CD4-positive, alpha-beta T cell treated with Interferon gamma for 1 hour (primary cell): ENCODE data around the gene TATDN2.

Experiments used
- DNase-seq: peaks from one replicate; pipeline ENCODE4 v3.0.0-alpha.2; 2020

Gene TATDN2, protein sequence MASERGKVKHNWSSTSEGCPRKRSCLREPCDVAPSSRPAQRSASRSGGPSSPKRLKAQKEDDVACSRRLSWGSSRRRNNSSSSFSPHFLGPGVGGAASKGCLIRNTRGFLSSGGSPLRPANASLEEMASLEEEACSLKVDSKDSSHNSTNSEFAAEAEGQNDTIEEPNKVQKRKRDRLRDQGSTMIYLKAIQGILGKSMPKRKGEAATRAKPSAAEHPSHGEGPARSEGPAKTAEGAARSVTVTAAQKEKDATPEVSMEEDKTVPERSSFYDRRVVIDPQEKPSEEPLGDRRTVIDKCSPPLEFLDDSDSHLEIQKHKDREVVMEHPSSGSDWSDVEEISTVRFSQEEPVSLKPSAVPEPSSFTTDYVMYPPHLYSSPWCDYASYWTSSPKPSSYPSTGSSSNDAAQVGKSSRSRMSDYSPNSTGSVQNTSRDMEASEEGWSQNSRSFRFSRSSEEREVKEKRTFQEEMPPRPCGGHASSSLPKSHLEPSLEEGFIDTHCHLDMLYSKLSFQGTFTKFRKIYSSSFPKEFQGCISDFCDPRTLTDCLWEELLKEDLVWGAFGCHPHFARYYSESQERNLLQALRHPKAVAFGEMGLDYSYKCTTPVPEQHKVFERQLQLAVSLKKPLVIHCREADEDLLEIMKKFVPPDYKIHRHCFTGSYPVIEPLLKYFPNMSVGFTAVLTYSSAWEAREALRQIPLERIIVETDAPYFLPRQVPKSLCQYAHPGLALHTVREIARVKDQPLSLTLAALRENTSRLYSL

DNA sequence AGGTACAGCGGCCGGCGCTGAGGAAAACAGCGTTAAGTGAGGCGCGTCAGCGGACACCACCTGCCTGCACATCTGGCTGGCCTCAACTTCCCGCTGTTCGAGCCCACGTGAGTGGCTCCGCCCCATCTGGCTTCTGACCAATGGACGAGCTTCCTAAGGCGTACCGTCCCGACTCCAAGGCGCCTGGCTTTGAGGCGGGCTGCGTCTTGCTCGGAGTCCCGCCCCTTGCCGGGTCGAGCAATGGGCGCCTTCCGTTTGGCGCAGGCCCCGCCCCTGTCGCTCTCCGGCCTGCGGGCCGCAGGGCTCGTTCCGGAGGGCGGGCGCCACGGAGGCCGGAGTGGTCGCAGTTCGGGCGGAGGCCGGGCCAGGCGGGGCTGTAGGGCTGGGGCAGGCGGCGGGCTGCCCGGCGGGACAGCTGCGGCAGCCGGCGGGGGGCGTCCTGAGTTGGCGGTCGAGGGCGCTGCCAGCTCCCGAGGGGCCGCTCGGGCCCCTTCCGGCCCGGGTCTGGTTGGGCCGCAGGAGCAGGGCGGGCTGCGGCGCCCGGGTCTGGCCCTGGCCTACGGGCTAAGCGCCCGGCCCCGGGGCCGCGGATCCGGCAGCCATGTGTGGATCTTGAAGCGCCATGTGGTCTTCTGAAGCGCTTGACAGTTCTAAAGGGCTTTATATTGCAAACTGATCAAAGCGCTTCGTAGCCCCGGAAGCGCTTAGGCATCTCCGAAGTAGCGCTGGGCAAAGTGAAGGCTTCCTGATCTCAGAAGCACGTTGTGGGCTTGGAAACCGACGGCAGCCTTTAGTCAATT is at the start of gene TATDN2:
Gene TATDN2 (plus strand): TSS at position 276 of the 800 bp plus-strand sequence. CDS start 742 bp downstream, outside the sequence.
- DNase-seq = peak; percentile 95

DNA sequence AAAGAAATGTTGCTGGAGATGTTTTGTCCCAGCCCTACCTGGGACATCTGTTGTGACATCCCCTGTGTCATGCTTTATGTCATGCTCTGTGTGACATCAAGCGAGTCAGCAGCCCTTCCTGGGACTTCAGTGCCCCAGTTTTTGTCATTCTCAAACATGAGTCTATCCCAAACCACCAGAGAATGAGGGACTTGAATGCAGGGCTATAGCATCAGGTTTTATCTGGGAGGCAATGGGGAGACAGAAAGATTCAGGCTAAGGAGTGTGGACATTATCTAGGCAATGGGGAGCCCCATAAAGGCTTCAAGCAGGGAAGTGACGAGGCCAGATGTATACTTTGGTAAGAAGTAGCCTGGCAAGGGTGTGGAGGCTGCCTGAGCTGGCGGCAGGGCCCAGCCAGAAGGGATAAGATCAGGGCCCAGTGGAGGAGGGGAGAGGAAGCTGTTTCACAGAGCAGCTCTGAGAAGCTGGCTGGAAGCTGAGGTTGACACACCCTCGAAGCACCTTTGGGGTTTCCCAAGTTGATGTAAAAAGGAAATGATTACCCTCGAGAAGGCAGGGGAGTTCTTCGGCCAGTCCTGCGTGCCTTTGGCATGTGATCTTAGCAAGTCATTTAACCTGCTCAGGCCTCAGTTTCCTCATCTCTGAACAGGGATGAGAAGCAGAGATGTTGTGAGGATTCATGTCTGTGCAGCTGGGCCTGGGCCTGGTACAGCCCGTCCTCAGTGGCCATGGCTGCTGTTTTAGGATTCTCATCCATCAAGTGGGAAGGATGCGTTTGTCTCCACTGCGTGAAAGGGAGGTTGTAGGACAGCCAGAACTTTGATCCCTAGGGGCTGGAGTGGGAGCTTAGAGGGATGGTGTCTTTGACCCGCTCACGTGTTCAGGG is 49.3 kb upstream of the TATDN2 start:
- peak; percentile 87 for DNase-seq

DNA sequence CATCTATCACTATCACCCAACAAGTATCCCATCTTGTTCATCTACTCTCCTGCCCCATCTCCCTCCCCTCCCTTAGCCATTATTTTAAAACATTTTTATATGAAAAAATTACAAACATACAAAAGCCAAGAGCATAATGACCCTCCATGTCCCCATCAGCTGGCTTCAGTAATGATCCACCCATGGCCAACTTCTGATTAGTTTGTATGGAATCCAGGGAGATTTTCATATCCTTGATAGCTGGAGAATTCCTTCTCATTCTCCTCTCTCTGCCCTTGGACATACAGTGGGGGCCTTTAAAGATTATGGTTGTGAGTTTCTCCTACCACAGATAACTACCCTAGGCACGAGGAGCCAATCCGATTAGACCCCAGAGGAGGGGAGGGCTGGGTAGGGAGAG is 43.3 kb upstream of the TATDN2 start:
- DNase-seq = no peak

DNA sequence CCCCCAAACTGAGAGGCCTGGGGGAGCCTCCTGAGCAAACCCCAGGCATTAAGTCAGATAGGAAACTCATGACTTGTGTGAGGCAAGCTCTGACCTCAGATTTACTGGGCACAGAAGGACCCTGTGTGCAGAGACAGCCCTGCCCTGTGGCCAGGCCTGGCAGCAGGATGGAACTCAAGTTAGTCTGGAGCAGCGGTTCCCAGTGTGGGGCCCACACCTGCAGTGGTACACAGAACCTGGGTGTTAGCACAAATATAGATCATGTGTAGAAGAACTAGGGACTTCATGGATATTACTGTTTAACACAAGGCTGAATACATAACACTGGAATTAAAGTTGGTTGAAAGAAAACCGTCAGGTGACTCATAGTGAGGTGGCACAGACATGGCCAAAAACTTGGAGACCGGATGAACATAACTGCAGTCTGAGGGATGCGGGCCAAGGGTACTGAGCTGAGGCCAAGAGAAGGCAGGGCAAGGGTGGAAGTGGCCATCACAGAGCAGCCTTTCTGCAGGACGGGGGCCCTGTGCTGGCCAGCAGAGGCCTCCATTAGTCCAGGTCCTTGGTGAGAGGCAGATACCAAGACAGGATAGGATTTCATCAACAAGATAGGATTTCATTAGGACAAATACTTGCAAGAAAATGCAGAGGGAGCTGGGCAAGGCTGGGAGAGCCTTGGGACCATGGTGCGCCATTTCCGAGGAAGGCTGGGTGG is 42.7 kb upstream of the TATDN2 start:
- DNase-seq = no peak

DNA sequence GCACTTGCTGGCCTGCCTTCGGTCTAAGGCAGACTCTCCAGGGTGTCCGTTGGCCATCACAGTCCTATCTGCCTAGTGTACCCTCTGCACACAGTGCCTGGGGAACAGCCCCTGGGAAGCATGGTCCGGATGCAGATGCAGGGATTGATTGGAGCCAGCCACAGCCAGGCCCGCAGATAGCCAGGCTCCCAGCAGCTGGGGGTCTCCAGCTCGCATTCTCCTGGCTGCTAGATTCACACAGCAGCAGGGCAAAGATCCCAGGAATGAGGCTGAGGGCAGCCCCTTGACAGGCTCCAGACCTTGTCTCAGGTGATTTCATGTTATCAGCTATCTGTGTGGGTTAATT is 42.1 kb upstream of the TATDN2 start:
- no peak for DNase-seq

DNA sequence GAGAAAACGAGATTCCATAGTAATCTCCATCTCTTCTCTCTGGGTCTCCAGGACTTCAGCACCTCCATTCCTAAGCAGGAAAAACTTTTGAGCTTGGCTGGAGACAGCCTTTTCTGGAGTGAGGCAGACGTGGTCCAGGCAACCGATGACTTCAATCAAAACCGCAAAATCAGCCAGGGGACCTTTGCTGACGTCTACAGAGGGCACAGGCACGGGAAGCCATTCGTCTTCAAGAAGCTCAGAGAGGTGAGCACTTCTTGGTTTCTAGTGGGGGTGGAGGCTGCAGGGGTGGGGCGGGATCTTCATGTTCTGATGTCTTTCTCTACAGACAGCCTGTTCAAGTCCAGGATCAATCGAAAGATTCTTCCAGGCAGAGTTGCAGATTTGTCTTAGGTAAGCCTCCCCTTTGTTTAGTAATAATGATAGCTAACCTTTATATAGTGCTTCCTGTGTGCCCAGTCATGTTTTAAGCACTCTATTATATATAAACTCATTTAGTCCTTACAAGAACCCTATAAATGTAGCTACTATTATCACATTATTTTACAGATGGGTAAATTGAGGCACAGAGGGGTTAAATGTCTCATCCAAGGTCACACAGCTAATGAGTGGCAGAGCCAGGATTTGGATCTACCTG is 35.0 kb upstream of the TATDN2 start:
- DNase-seq = no peak

DNA sequence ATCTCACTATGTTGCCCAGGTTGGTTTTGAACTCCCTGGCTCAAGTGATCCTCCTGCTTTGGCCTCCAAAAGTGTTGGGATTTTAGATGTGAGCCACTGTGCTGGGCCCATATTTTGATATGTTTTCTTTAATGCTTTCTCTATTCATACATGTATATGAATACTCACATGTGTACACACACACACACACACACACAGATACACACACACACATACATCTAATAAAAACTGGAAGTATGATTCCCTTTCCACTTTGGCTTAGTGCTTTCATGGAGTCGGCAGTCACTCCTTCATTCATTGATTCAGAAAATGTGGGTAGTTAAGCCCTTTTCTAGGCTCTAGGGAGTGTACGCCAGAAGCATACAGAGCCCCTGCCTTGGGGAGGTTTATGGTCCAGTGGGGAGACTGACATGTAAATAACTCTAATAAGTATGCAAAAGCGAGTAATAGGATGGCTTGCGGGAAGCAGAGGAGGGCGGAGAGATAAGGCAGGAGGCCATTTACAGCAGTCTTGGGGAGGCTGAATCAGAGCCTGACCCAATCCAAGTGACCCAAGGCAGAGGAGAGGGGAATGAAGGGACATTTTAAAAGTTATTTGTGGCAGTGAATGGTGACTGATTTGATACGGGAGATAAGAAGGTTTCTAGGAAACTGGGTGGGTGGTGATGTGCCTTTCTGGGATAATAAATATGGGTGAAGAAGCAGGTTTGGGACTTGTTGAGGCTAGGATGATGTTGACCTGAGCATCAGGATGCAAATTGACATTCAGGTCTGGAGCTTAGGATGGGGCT is 32.5 kb upstream of the TATDN2 start:
- no peak for DNase-seq

DNA sequence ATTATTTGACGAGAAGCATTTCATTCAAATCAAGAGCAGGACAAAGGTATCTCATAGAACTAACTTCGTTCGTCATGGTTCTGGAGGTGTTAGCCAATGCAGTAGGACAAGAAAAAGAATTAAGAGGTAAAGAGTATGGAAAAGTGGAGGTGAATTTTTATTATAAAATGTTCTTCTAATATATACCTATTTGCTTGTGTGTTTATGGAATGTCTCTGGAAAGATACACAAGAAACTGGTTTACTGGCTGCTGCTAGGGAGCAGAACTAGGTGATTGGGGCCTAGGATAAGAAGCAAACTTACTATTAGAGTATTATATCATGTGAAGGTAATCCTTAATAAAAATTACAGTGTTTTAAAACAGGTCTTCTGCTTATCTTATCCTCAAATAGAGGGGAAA is 30.9 kb upstream of the TATDN2 start:
- no peak for DNase-seq

DNA sequence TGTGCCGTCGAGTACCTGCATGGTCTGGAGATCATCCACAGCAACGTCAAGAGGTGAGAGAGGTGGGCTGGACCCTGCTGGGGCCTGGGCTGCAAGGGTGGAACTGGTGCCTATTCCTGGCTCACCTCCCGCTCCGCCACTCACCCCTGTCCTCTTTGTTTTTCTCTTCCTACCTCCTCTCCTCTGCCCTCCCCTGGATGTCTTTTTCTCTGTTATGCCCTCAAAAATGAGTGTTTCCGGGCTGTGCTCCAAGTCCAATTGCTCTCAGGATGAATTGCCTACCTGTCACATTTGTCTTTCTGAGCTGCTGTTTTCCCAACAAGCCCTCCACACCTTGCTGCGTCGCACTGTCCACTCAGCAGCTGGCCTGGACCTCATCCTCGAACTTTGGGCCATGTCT is 28.5 kb upstream of the TATDN2 start:
- no peak for DNase-seq

DNA sequence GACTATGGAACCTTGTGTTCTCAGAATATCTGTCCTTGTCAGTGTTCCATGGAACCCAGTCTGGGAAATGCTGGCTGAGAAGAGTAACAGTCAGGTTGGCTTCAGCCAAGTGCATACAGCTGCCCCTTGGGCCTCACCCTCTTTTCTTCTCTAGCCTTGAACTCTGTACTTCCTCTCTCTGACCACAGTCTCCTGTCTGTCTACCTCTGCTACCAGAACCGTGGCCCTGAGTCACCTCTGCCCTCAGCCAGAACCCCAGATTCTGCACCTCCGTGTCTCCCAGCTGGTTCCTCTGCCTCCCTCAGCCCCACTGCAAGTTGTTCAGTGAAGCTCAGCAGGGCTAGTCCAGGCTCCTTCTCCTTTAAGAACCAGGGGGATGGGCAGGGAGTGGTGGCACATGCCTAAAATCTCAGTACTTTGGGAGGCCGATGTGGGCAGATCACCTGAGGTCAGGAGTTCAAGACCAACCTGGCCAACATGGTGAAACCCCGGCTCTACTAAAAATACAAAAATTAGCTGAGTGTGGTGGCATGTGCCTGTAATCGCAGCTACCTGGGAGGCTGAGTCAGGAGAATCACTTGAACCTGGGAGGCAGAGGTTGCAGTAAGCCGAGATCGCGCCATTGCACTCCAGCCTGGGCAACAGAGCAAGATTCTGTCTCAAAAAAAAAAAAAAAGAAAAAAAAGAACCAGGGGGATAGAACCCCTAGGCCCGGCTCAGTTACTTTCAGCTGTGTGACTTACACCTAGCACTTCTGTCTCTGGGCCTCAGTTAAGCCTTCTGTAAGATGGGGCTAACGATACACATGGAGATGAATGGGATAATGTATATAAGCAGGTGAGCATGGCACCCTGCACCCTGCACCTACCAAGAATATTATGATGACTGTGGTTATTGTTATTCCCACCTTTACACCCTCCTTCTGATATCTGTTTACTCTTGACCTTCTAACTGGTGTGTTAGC is 24.3 kb upstream of the TATDN2 start:
- DNase-seq = peak; percentile 69

DNA sequence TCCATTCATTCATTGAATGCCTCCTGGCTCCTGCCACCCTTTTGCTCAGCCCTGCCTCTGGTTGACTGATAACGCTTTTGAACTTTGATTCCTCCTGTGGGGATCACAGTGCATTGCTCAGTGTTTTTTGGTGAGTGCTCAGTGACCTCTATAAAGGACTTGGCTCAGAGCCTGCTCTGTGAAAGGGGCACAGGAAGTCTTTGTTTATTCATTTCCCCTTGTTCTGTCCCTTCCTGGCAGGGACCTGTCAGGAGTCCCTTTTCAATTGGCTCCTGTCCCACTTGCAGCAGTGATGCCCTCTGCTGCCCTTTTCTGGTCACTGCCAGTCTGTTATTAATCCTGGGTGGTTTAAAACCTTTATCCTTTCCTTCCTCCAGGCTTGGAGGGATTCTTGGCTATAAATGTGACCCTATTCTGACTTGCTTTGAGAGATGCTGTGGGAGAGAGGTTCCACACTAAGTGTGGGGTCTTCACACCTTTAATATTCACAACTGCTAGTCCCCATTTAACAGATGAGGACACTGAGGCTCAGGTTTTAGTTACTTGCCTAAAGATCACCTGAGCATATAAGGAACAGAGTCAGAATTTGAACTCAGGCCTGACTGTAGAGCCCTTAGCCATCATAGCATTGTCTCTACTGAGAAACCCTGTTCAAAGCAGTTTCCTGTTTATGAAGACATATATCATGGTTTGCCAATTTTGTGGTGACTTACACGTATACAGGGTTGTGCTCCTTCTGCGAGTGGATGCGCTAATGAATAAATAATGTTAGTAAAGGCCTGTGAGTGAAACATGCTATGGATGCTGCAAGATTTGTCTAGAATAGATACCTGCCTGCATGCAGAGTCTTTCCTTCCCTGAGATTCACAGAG is 23.2 kb upstream of the TATDN2 start:
- DNase-seq = peak; percentile 69

DNA sequence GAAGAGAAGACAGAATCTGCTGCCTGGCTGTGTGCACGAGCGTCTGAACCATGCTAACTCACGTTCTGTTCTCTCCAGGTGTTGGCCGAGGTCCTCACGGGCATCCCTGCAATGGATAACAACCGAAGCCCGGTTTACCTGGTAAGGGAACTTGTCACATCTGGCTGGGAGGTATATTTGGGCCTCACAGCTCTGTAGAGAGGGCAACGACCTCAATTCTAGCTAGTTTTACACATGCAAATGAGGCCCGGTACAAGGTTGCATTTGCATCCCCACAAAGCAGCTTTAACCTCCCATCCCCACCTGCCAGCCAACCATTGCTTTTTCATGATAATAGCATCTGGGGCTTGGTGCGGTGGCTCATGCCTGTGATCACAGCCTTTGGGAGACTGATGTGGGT is 22.0 kb upstream of the TATDN2 start:
- no peak for DNase-seq

DNA sequence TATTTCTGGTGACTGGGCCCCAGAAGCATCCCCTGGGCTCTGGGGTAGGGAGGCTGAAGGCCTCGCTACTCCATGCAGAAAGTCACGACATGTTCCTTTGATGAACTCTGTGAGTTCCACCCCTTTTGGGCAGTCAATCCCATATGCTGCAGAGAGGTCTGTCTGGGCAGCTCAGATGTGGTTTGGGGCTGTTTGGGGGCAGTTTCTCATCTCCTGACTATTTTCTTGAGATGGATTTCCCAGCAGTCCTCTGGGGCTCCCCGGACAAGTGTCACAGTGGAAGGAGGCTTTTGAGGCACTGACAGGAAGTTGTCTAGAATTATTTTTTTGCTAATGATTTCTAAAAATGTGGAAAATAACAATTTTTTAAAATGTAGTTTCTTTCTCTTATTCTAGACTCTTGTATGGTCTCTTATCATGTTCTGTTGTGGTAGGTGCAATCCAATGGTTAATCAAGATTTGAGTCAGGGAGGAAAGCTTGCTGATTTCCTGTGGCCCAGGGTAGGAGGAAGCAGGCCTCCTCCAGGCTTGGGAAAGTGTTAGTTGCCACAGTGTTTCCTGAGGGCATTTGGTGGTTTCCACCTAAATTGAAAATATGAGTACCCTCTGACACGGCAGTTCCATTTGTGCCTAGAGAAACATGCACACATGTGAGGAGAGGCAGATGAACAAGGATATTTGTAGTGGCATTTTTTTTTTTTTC is 19.9 kb upstream of the TATDN2 start:
- peak; percentile 26 for DNase-seq

DNA sequence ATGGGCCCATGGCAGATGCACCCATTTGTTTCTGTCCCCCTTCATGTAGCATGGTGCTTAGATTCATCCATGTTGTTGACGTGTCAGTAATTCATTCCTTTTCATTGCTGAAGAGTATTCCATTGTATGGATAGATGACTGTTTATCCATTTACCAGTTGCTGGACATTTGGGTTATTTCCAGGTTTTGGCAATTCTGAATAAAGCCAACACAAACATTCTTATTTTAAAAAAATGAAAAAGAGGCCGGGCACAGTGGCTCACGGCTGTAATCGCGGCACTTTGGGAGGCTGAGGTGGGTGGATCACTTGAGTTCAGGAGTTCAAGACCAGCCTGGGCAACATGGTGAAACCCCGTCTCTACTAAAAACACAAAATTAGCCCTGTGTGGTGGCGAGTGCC is 18.7 kb upstream of the TATDN2 start:
- DNase-seq = no peak

DNA sequence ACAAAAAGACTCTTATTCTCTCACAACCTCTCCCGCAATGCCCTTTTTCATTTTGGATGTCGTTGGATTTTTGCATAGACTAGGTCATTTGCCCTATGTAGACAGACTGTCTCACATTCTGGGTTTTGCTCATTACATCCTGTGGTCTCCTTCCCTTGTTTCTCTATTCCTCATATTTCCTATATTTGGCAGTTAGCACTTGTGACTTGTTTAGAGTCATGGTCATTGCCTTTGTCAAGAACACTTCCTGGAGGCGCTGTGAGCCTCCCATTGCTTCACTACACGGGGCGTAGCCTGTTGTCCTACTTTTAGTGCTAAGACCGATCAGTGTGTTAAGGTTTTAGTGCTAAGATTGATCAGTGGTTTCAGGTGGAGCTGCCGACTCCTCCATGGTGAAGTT is 16.1 kb upstream of the TATDN2 start:
- peak; percentile 42 for DNase-seq

DNA sequence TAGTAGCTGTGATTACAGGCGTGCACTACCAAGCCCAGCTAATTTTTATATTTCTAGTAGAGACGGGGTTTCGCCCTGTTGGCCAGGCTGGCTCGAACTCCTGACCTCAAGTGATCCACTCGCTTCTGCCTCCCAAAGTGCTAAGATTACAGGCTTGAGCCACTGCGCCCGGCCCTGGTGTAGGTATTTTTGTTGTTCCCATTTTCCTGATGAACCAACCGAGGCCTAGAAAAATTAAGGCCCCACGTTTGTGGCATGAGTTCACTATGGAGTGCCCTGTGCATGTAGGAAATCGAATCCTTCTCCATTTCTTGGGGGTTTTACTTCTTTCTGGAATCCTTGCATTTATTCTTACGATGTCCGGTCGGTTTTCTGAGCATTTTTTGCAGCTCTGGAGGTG is 14.3 kb upstream of the TATDN2 start:
- DNase-seq = no peak

DNA sequence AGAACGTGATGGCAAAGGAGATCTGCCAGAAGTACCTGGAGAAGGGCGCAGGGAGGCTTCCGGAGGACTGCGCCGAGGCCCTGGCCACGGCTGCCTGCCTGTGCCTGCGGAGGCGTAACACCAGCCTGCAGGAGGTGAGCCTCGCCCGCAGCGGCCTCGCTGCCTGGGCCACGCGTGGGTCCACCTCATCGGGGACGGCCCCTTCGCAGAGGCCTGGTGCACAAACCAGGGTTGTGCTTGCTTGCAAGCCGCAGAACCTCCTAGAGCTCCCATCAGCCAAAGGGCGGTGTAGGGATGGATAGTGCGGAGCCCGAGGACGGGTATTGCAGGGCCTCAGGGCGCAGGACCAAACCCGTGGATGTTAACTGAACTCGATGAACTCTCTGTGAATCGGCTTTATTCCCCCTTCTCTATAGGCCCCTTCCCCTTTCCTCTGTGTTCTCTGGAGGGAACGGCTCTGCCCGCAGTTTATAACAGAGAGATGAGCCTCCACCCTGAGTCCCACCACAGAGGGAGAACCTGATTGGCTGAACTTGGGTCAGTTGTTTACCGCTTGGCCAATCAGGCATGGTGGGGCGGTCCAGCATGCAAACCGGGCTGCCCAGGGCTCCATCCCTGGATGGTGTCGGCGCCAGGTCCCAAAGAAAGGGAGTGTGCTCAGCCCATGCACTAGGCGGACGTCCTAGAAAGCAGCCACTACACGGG is 13.6 kb upstream of the TATDN2 start:
- DNase-seq = no peak
